Neutrophil (primary cell): ENCODE measurements around the gene STRAP.

ENCODE experiments used
- H3K27ac ChIP-seq: fragments of 200-600 bp; sonication (generic); 2 replicates; pipeline ENCODE4 v1.5.1; 2016; ENCODE audit warnings: mild to moderate bottlenecking, moderate library complexity
- H3K27me3 ChIP-seq: fragments of 200-600 bp; sonication (generic); 2 replicates; pipeline ENCODE4 v1.6.0; 2016; ENCODE audit warnings: mild to moderate bottlenecking
- H3K36me3 ChIP-seq: fragments of 200-600 bp; sonication (generic); 2 replicates; pipeline ENCODE4 v1.5.1; 2017
- H3K4me1 ChIP-seq, 2 experiments: fragments of 200-600 bp in 1 of 2; sonication (generic) in 1 of 2; 1 replicate in 1 of 2; 2 replicates in 1 of 2; pipeline versions ENCODE4 v1.5.1 to v1.6.1; 2013 to 2016; ENCODE audit warnings: low read depth in 1 of 2, low read length in 1 of 2, mild to moderate bottlenecking in 1 of 2, moderate library complexity in 1 of 2; ENCODE audit not compliant: control insufficient read depth in 1 of 2, insufficient read depth in 1 of 2
- H3K4me3 ChIP-seq, 2 experiments: fragments of 200-600 bp in 1 of 2; sonication (generic) in 1 of 2; 1 replicate in 1 of 2; 2 replicates in 1 of 2; pipeline ENCODE4 v1.5.1; 2013 to 2016; ENCODE audit warnings: low read depth in 1 of 2, low read length in 1 of 2, mild to moderate bottlenecking in 1 of 2, moderate library complexity in 1 of 2
- H3K9me3 ChIP-seq: fragments of 200-600 bp; sonication (generic); 2 replicates; pipeline ENCODE4 v1.5.1; 2016
- CTCF ChIP-seq: fragments of 200-600 bp; sonication (generic); IDR thresholded peaks from 2 replicates; pipeline ENCODE4 v1.5.1; 2016; ENCODE audit warnings: antibody characterized with exemption

Gene STRAP

GRCh38 chr12:15918066-15918465, 35.9 kb downstream of the STRAP start:
- Histone ChIP-seq H3K27ac (no peak overlapping the region), H3K4me3 (no peak overlapping the region), H3K36me3 (no peaks in the 10 kb centered on the region), H3K4me1 (no peaks in the 10 kb centered on the region), H3K27me3 (no peaks in the 10 kb centered on the region), H3K9me3 (no peaks in the 10 kb centered on the region)
- TF ChIP-seq CTCF = no peak

- Histone ChIP-seq H3K36me3 (no peaks in the 10 kb centered on the region), H3K27me3 (no peaks in the 10 kb centered on the region), H3K9me3 (no peaks in the 10 kb centered on the region), H3K27ac (no peak overlapping the region), H3K4me1 (no peaks in the 10 kb centered on the region), H3K4me3 (no peak overlapping the region)
- TF ChIP-seq CTCF = no peak
Observed at GRCh38 chr12:15919418-15919817, 37.2 kb downstream of the STRAP start.

DNA sequence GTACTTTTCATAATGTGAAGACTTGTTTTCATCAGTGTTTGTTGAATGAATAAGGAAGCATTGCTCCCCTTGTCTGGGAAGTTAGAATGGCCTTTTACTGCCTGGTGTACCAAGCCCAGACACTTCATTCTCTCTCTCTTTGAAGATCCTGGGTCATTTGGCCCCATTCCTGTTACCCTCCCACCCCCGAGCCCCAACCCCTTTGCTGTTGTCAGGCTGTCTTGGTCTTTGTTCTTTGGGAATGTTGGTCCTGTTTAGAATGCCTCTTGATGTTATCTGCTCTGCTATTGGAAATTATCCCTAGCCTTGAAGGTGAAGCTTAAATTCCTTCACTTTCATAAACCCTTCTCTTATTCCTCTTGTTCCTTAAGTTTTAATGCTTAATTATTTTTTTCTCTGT, 42.8 kb downstream of the STRAP start:
- Histone ChIP-seq H3K9me3 (no peaks in the 10 kb centered on the region), H3K4me3 (no peak overlapping the region), H3K27me3 (no peaks in the 10 kb centered on the region), H3K4me1 (no peaks in the 10 kb centered on the region), H3K36me3 (no peaks in the 10 kb centered on the region), H3K27ac (no peak overlapping the region)
- no peak for TF ChIP-seq CTCF

GRCh38 chr12:15928346-15928745, 46.2 kb downstream of the STRAP start:
- Histone ChIP-seq H3K36me3 (no peaks in the 10 kb centered on the region), H3K27ac (no peak overlapping the region), H3K27me3 (no peaks in the 10 kb centered on the region), H3K4me3 (no peak overlapping the region), H3K4me1 (no peaks in the 10 kb centered on the region), H3K9me3 (no peaks in the 10 kb centered on the region)
- TF ChIP-seq CTCF = no peak

DNA sequence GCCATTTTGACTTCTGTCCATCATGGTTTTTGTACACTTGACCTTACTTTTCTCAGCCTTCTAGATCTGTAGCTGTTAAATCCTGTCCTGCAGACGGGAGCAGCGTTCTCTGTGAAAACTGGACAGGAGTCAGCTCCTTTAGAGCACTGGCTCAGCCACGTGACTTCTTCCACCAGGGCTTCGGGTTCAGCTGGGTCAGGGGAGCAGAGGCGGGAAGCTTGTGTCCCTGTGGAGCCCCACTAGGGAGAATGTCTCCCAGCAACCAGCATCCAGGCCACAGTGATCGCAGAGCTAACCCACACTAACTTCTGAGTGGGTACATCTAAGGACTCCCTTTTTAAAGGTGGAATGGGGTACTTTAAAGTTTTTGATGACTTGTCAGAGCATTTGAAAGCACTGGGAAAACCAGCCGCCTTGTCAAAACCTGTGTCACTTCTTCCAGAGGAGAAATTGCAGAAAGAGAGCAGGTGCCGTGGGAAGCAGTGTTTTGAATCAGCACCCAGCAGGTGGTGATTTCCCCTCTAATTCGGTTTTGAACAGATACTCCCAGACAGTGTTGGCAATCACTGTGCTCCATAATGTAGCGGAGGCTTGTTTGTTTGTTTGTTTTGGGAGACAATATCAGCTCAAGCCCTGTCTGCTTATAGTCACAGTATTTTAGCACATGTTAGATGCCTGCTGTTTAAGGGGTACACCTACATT, 46.8 kb downstream of the STRAP start:
- H3K27me3 ChIP-seq = no peaks in the 10 kb centered on the region
- H3K27ac ChIP-seq = no peak overlapping the region
- no peaks in the 10 kb centered on the region for H3K9me3 ChIP-seq
- H3K36me3 ChIP-seq = no peaks in the 10 kb centered on the region
- no peak overlapping the region for H3K4me3 ChIP-seq
- no peak for TF ChIP-seq CTCF
- no peaks in the 10 kb centered on the region for H3K4me1 ChIP-seq
